Vagina (tissue), 2 donors: Measurements from ENCODE around the gene CSPG4.
"Not testable (repeated sequence)": the region's sequence is repeated elsewhere in the genome, so short reads cannot be mapped to it uniquely, and the experiment has no call there.

ENCODE experiments used
- POLR2A ChIP-seq, 2 donors: fragments of 450-650 bp; IDR thresholded peaks; one replicate each; pipeline ENCODE4 v1.6.1; 2017; ENCODE audit warnings: antibody characterized with exemption in 2 of 2, mild to moderate bottlenecking in 2 of 2, moderate library complexity in 2 of 2
- POLR2AphosphoS5 ChIP-seq, 2 donors: sonication (generic); formaldehyde crosslinking; IDR thresholded peaks; one replicate each; pipeline ENCODE4 v1.9.0; 2017; ENCODE audit warnings: antibody characterized with exemption in 2 of 2, mild to moderate bottlenecking in 2 of 2, low read depth in 1 of 2; ENCODE audit not compliant: insufficient read depth in 1 of 2
- TF ChIP-seq, protein P1 (sequence below), 3 experiments: fragments of 450-650 bp in 2 of 3; fragments of 200-600 bp in 1 of 3; sonication (generic) in 1 of 3; IDR thresholded peaks; one replicate each; pipeline ENCODE4 v1.5.1; 2017 to 2019; ENCODE audit warnings: antibody characterized with exemption in 3 of 3, mild to moderate bottlenecking in 2 of 3, moderate library complexity in 2 of 3

DNA sequence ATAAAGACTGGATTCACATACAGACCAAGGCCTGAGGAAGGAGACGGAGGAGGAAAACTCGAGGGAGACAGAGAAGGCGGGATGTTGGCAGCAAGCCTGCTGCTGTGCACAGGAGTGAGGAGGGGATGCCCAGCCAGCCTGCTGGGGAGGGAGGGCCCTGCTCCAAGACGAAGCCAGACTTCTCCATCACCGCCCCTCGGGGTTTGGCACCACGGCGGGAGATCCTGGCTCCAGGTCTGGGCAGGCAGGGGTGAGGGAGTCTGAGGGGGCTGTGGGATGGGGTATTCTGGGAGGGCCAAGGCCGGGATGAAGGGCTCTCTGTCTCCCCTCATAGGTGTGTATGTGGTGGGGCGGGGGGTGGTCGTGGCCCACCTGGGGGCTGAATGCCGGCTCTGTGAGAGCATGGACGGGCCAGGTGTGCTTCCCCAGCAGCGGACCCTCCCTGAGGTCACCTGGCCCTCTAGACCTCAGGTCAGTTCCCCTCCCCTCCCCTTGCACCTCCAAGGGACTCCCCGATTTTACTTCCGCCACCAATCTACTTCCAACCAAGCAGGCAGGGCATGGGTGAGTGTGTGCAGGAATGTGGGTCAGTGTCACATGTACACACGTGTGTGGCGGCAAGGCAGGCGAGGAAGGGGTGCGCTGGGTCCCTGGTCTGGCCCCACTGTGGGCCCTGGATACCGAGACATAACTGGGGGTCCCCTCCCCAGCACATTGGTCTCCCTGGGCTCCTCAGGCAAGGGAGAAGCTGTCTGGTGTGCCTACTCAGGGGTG is 14.5 kb downstream of the CSPG4 start:
- TF ChIP-seq, protein P1, sequence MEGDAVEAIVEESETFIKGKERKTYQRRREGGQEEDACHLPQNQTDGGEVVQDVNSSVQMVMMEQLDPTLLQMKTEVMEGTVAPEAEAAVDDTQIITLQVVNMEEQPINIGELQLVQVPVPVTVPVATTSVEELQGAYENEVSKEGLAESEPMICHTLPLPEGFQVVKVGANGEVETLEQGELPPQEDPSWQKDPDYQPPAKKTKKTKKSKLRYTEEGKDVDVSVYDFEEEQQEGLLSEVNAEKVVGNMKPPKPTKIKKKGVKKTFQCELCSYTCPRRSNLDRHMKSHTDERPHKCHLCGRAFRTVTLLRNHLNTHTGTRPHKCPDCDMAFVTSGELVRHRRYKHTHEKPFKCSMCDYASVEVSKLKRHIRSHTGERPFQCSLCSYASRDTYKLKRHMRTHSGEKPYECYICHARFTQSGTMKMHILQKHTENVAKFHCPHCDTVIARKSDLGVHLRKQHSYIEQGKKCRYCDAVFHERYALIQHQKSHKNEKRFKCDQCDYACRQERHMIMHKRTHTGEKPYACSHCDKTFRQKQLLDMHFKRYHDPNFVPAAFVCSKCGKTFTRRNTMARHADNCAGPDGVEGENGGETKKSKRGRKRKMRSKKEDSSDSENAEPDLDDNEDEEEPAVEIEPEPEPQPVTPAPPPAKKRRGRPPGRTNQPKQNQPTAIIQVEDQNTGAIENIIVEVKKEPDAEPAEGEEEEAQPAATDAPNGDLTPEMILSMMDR (IDR thresholded peaks at IDR 0.05) = not testable (repeated sequence)
- TF ChIP-seq POLR2A (IDR thresholded peaks at IDR 0.05); POLR2AphosphoS5 (IDR thresholded peaks at IDR 0.05; ENCODE audit: insufficient read depth in 1 of 2, low read depth in 1 of 2): not testable (repeated sequence)
